Activated CD8-positive, alpha-beta memory T cell treated with anti-CD3 and anti-CD28 coated beads for 4 hours (primary cell): Measurements from ENCODE around the gene RYR3.

Source experiments
- DNase-seq, 2 donors: peaks; one replicate each; pipeline ENCODE4 v3.0.0-alpha.2; 2020; ENCODE audit warnings: low read depth in 2 of 2

Gene RYR3

DNA sequence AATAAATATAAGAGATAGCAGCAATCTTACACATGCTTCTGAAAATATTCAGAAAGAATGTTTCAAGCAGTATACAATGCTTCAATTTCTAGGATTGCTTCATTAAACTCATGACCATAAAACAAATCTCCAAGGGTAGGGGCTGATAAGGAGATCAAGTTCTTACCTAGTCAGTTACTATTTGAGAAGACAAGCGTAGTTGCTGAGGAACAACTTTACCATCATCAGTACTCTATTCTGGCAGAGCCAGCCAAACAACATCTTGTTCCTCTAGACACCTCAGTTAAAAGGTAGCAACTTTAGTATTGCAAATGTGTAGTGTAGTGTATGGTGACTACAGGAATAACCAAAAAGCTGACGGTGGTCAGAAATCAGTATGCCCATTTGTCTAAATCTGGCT, 572.2 kb downstream of the RYR3 start:
- no peak for DNase-seq

- DNase-seq, result no peak
Measured at GRCh38 chr15:33888176-33888575, 577.4 kb downstream of the RYR3 start.

DNA sequence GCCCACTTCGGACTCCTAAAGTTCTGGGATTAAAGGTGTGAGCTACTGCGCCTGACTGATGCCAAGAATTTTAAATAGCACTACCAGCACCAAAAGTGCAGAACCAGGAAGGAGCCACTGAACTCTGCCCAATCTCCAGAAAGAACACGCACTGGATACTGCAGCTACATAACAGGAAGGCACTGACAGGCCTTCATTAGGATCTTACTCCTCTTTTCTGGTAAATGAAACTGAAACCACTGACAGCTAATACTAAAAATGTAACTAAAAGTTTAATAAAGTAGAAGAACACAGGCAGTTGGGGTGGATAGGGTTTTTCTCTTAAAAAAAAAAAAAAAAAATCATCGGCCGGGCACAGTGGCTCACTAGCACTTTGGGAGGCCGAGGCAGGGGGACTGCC, 583.4 kb downstream of the RYR3 start:
- DNase-seq, result no peak

DNA sequence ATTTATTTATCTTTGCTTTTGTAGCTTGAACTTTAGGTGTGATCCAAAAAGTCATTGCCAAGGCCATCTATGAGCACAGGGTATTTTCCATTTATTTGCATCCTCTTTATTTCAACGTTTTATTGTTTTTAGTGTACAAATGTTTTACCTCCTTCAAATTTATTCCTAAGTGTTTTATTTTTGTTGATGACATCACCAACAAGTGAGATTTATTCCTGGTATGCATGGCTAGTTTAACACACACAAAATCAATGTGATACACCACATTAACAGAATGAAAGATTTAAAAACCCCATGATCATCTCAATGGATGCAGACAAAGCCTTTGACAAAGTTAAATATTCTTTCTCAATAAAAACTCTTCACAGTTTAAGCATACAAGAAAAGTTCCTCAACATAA, 591.3 kb downstream of the RYR3 start:
- DNase-seq, result no peak

DNA sequence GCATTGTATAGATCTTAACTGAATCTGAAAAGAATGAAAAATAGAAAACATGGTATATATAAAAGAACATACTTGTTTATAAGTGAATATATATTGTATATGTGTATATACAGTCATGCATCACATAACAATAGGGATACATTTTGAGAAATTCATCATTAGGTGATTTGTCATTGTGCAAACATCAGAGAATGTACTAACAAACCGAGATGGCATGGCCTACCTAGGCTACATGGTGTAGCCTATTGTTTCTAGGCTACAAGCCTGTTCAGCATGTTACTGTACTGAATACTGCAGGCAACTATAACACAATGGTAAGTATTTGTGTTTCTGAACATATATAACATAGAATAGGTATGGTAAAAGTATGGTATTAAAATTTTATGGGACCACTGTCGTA, 592.9 kb downstream of the RYR3 start:
- no peak for DNase-seq

GRCh38 chr15:33907326-33907725, 596.6 kb downstream of the RYR3 start:
- DNase-seq, result no peak

GRCh38 chr15:33908406-33908805, 597.6 kb downstream of the RYR3 start:
- DNase-seq, result no peak

DNA sequence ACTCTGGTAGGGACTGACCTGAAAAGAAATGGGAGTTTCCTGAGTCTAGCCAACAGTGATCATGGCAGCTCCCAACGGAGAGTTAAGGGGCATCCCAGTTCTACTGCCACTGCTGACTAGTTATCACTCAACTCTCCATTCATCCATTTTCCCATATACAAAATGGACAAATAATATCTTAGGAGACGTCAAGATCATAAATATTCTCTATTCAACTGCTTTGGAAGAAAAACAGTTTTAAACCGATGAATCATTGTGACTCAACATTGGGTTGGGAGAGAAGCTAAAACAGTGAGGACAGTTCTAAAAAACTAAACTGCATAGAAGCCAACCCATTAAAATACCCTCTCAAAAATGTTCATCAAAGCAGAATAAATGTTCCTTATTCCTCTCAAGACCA, 600.0 kb downstream of the RYR3 start:
- no peak for DNase-seq

DNA sequence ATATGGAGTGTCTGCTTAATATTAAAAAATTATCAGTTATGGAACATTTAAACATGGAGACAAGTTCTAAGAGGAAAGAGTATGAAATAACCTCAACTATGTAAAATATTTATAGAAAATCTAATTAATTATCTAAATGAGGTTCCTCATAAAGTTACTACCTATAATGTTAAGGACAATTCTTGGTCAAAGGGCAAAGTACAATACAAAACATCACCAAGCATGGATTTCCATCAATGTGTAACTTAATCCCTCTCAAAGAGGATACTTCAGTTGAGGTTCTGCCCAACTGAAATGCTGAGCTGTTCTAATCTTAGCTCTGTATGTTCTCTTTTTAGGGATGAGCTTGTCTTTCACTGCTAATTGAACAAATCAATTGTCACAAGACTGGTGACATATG, 601.6 kb downstream of the RYR3 start:
- DNase-seq, result no peak

GRCh38 chr15:33913459-33913858, 602.7 kb downstream of the RYR3 start:
- DNase-seq, result no peak
